ENCODE results near the gene ANXA8. TPM values are rescaled to one million over a fixed set of nuclear protein-coding genes. Genes with fewer than 3 reads are reported as not detected.

The ANXA8 gene
- total RNA-seq, 1 experiment from 2014 or later = 0.22 TPM

- no peak for TF ChIP-seq CTCF (conservative IDR thresholded peaks at IDR 0.05)
- Histone ChIP-seq H3K27ac (ENCODE audit: insufficient read length, low read depth, low read length) (no peak overlapping the region), H3K79me1 (ENCODE audit: insufficient read depth, low read depth, low read length, poor library complexity, severe bottlenecking) (no peaks in the 10 kb centered on the region), H4K20me1 (ENCODE audit: control insufficient read depth, insufficient read depth, insufficient read length) (no peaks in the 10 kb centered on the region), H2AFZ (ENCODE audit: low read length) (no peak overlapping the region), H2BK5ac (ENCODE audit: insufficient read length, low read length) (no peak overlapping the region), H2BK20ac (ENCODE audit: low read depth, low read length, poor library complexity, severe bottlenecking) (no peak overlapping the region), H3K14ac (ENCODE audit: insufficient read depth, low read length) (no peak overlapping the region), H3K79me2 (ENCODE audit: insufficient read depth, low read length) (no peaks in the 10 kb centered on the region), H4K91ac (ENCODE audit: insufficient read length, low read depth, low read length) (no peak overlapping the region), H3K9me3 (ENCODE audit: control insufficient read depth, low read depth, low read length) (no peaks in the 10 kb centered on the region), H4K8ac (replicated peaks; ENCODE audit: insufficient read length, low read depth, low read length) (no peak overlapping the region), H2BK15ac (ENCODE audit: low read depth, low read length) (no peak overlapping the region), H3K4me1 (ENCODE audit: insufficient read depth, low read length) (no peaks in the 10 kb centered on the region), H3K23me2 (ENCODE audit: insufficient read length, low read depth, low read length, poor library complexity, severe bottlenecking) (no peaks in the 10 kb centered on the region), H3K9ac (ENCODE audit: extremely low read depth, insufficient read length, low read length) (no peak overlapping the region), H2BK12ac (ENCODE audit: insufficient read length, low read depth, low read length) (no peak overlapping the region), H3T11ph (ENCODE audit: low read length) (no peak overlapping the region), H3K23ac (ENCODE audit: insufficient read length, low read depth, low read length) (no peak overlapping the region), H3K56ac (ENCODE audit: insufficient read length, low read depth, low read length) (no peak overlapping the region), H3K18ac (ENCODE audit: insufficient read length, low read depth, low read length) (no peak overlapping the region), H3K4ac (ENCODE audit: low read depth, low read length) (no peak overlapping the region), H2AK5ac (ENCODE audit: insufficient read length, low read length) (no peak overlapping the region), H4K5ac (ENCODE audit: insufficient read length, low read depth, low read length) (no peak overlapping the region), H2BK120ac (ENCODE audit: low read depth, low read length, poor library complexity, severe bottlenecking) (no peak overlapping the region), H3K4me2 (ENCODE audit: insufficient read depth, insufficient read length, low read length) (no peak overlapping the region), H3K27me3 (ENCODE audit: insufficient read depth, low read length) (no peaks in the 10 kb centered on the region)
- peaks cover 11% of the 10 kb centered on the region for H3K27me3 Mint-ChIP-seq (ENCODE audit: low read depth)
- no peak overlapping the region for H3K4me3 Mint-ChIP-seq
- DNase-seq = no peak
- H3K27ac Mint-ChIP-seq = no peak overlapping the region; a peak in 1 of 7 replicates
- peaks cover 2 to 7% of the 10 kb centered on the region in 2 experiments; a peak in 3 of 4 replicates for H3K4me1 Mint-ChIP-seq
- no peaks in the 10 kb centered on the region for H3K36me3 Mint-ChIP-seq (ENCODE audit: insufficient read depth in 1 of 3, low read depth in 3 of 3)
- peaks cover 5 to 8% of the 10 kb centered on the region in 2 experiments; a peak in 2 of 5 replicates for H3K9me3 Mint-ChIP-seq
These were observed 48.8 kb downstream of the ANXA8 start for GRCh38 chr10:47435081-47435480.
